Measurements from ENCODE around the gene CORO1C. TPM values are rescaled to one million over a fixed set of nuclear protein-coding genes. Genes with fewer than 3 reads are reported as not detected.
A peak's percentile ranks its signal among the peaks of the same experiment; 100 is the strongest.

Gene CORO1C
- total and polyA plus RNA-seq, 9 of the 15 experiments (the other 6 are each of a cell fraction or from before 2014, with no cell fraction given) = 55.2 to 280 (median 150) TPM

DNA sequence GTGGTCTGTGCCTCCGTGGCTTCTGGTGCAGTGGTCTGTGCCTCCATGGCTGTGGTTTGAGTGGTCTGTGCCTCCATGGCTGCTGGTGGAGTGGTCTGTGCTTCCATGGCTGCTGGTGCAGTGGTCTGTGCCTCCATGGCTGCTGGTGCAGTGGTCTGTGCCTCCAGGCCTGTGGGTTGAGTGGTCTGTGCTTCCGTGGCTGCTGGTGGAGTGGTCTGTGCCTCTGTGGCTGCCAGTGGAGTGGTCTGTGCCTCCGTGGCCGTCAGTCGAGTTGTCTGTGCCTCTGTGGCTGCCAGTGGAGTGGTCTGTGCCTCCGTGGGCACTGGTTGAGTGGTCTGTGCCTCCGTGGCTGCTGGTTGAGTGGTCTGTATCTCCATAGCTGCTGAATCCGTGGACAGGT is 107.7 kb downstream of the CORO1C start:
- CTCF ChIA-PET (ENCODE audit: low intra/inter-chr PET ratio) = no interaction called here
- no peaks in the 10 kb centered on the region for H3K36me3 ChIP-seq (ENCODE audit: control insufficient read depth, insufficient read depth, low read length)
- no peak for ATAC-seq

More for the DNA sequence above, 107.7 kb downstream of the CORO1C start:
- peaks cover 2% of the 10 kb centered on the region for H3K79me2 ChIP-seq (ENCODE audit: control insufficient read depth, insufficient read depth, low read length)
- 84% methylated on average over 7 of the region's 8 CpGs for WGBS (ENCODE audit: insufficient coverage, low coverage, missing lambda C conversion rate)
- H3K4me3 ChIP-seq = no peak overlapping the region
- intact Hi-C loops (cut with micrococcal nuclease) = no loop called here
- no TSS peak for BruUV-seq (replicated peaks)
- H3K9me1 ChIP-seq (ENCODE audit: control insufficient read depth, insufficient read depth, low read length) = no peaks in the 10 kb centered on the region
- no peak overlapping the region for H3K4me2 ChIP-seq (ENCODE audit: insufficient read depth, low read length)
- H2AFZ ChIP-seq (ENCODE audit: low read depth, low read length) = no peak overlapping the region
- peaks cover 25 to 30% of the 10 kb centered on the region in 2 experiments for H3K4me1 ChIP-seq (replicated peaks in 1 of 2; ENCODE audit: control insufficient read depth in 2 of 2, insufficient read depth in 2 of 2, low read length in 2 of 2)
- no peak for FAIRE-seq
- POLR2A ChIA-PET = no interaction called here
- no peak for DNase-seq (ENCODE audit: extremely low read depth in 1 of 4, low spot score in 3 of 4)
- TF ChIP-seq E4F1 (CRISPR knock-in tag; IDR thresholded peaks at IDR 0.05; ENCODE audit: borderline replicate concordance) (no peak), MBD2 (IDR thresholded peaks at IDR 0.05; ENCODE audit: borderline replicate concordance, low read depth) (peak; percentile 39; the same call in 1 of the 2 replicates), BCL6 (CRISPR knock-in tag; IDR thresholded peaks at IDR 0.05) (no peak)
- TF ChIP-seq, protein P1, sequence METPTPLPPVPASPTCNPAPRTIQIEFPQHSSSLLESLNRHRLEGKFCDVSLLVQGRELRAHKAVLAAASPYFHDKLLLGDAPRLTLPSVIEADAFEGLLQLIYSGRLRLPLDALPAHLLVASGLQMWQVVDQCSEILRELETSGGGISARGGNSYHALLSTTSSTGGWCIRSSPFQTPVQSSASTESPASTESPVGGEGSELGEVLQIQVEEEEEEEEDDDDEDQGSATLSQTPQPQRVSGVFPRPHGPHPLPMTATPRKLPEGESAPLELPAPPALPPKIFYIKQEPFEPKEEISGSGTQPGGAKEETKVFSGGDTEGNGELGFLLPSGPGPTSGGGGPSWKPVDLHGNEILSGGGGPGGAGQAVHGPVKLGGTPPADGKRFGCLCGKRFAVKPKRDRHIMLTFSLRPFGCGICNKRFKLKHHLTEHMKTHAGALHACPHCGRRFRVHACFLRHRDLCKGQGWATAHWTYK (CRISPR knock-in tag; IDR thresholded peaks at IDR 0.05) = peak; percentile 99
- no peak overlapping the region for H3K27ac ChIP-seq (ENCODE audit: extremely low read depth, low read depth, low read length)
- no peak overlapping the region for H3K9ac ChIP-seq (ENCODE audit: insufficient read depth in 1 of 2, low read depth in 2 of 2, low read length in 2 of 2)
- H3K9me3 ChIP-seq (replicated peaks; ENCODE audit: control insufficient read depth, insufficient read depth, low read depth, low read length) = no peaks in the 10 kb centered on the region
- H3K27me3 ChIP-seq (ENCODE audit: control insufficient read depth in 2 of 2, insufficient read depth in 2 of 2, low read length in 2 of 2) = no peaks in the 10 kb centered on the region
- no peaks in the 10 kb centered on the region for H4K20me1 ChIP-seq (replicated peaks; ENCODE audit: control insufficient read depth, insufficient read depth, low read length)
- in situ Hi-C loops (cut with MboI) = no loop called here
